Inflammatory macrophage treated with lipopolysaccharide for 1 hour (primary cell): ENCODE data around the gene GJA8.
"Not testable (repeated sequence)": the region's sequence is repeated elsewhere in the genome, so short reads cannot be mapped to it uniquely, and the experiment has no call there.

Experiments used
- DNase-seq, 2 donors: peaks; one replicate each; pipeline ENCODE4 v3.0.0-alpha.2; 2020 to 2022

GJA8 gene

GRCh38 chr1:147902253-147902845 is at the start of gene GJA8:
Gene GJA8, plus strand, starts transcription at chr1:147902795. Its CDS starts 5,161 bp downstream, at chr1:147907956.
- DNase-seq = no peak

- no peak for DNase-seq
These were observed 49.2 kb upstream of the GJA8 start for GRCh38 chr1:147853391-147853790.

GRCh38 chr1:147854989-147855388 is 47.6 kb upstream of the GJA8 start:
- DNase-seq = not testable (repeated sequence)

- not testable (repeated sequence) for DNase-seq
These were observed 46.6 kb upstream of the GJA8 start for GRCh38 chr1:147855996-147856395.

- DNase-seq = not testable (repeated sequence)
These were observed 35.4 kb upstream of the GJA8 start for GRCh38 chr1:147867204-147867603.

- no peak for DNase-seq
These were observed 24.6 kb upstream of the GJA8 start for GRCh38 chr1:147878022-147878421.

GRCh38 chr1:147879911-147880310 is 22.7 kb upstream of the GJA8 start:
- DNase-seq = no peak

- DNase-seq = no peak
These were observed 20.1 kb upstream of the GJA8 start for GRCh38 chr1:147882535-147882934.

- DNase-seq = peak; percentile 43 to 76
These were observed 12.3 kb upstream of the GJA8 start for GRCh38 chr1:147890177-147890790.

GRCh38 chr1:147891088-147891487 is 11.5 kb upstream of the GJA8 start:
- DNase-seq = no peak

GRCh38 chr1:147892216-147892615 is 10.4 kb upstream of the GJA8 start:
- DNase-seq = no peak

GRCh38 chr1:147892731-147893214 is 9.8 kb upstream of the GJA8 start:
- peak; percentile 20 to 63 for DNase-seq

- no peak for DNase-seq
These were observed 7.5 kb upstream of the GJA8 start for GRCh38 chr1:147895123-147895522.

GRCh38 chr1:147897029-147897752 is 5.4 kb upstream of the GJA8 start:
- DNase-seq = no peak

GRCh38 chr1:147897789-147898188 is 4.8 kb upstream of the GJA8 start:
- DNase-seq = no peak

- no peak for DNase-seq
These were observed 2.1 kb downstream of the GJA8 start for GRCh38 chr1:147904726-147905125.

GRCh38 chr1:147907786-147908509 is 5.4 kb downstream of the GJA8 start:
- no peak for DNase-seq

GRCh38 chr1:147912553-147912952 is 10.0 kb downstream of the GJA8 start:
- no peak for DNase-seq

- DNase-seq = no peak
These were observed 10.9 kb downstream of the GJA8 start for GRCh38 chr1:147913362-147913942.

GRCh38 chr1:147919896-147920295 is 17.3 kb downstream of the GJA8 start:
- peak; percentile 27 to 32 for DNase-seq

GRCh38 chr1:147924813-147925212 is 22.2 kb downstream of the GJA8 start:
- DNase-seq = no peak

GRCh38 chr1:147927215-147927614 is 24.6 kb downstream of the GJA8 start:
- DNase-seq = not testable (repeated sequence)

- not testable (repeated sequence) for DNase-seq
These were observed 25.1 kb downstream of the GJA8 start for GRCh38 chr1:147927689-147928088.
